A549 (cell line): ENCODE measurements around the gene CHD9. TPM values are rescaled to one million over a fixed set of nuclear protein-coding genes. Genes with fewer than 3 reads are reported as not detected.
"Not testable (repeated sequence)": the region's sequence is repeated elsewhere in the genome, so short reads cannot be mapped to it uniquely, and the experiment has no call there.

ENCODE experiments used
- ATAC-seq, 2 experiments: fragments of 200-7000 bp in 1 of 2; fragments of >200 bp in 1 of 2; cut with Nextera tagmentation in 1 of 2; cut with Tn5 transposase in 1 of 2; 3 replicates each; pipeline versions ENCODE4 v1.8.0 to v1.9.1; 2018 to 2020; ENCODE audit warnings: mild to moderate bottlenecking in 1 of 2, moderate library complexity in 1 of 2
- CTCF ChIA-PET: fragments of 300-600 bp; sonication (Branson Sonifier 250); formaldehyde crosslinking; extraction: SDS; loops from one replicate; lab custom pipeline; 2021; ENCODE audit warnings: antibody characterized with exemption, inconsistent platforms; lab: Yijun Ruan, JAX
- POLR2A ChIA-PET: fragments of 350-600 bp; formaldehyde crosslinking; extraction: SDS; loops from one replicate; lab custom pipeline; 2021; ENCODE audit warnings: antibody characterized with exemption, inconsistent platforms; lab: Yijun Ruan, JAX
- DNase-seq, 2 experiments: peaks; one replicate each; pipeline versions ENCODE4 v3.0.0 to v3.0.0-alpha.2; 2011 to 2016; ENCODE audit warnings: low read depth in 1 of 2, low spot score in 1 of 2
- FAIRE-seq: peaks from 2 replicates; lab custom pipeline; 2011; peaks lifted over from hg19 to GRCh38; lab: Jason Lieb, UNC
- H3K27ac ChIP-seq, 2 experiments: fragments of >200 bp; sonication (Bioruptor Twin); formaldehyde crosslinking; 3 replicates each; pipeline ENCODE4 v1.5.1; 2016 to 2017
- H3K4me1 ChIP-seq: fragments of >200 bp; sonication (Bioruptor Twin); formaldehyde crosslinking; 3 replicates; pipeline ENCODE4 v1.6.1; 2016
- H3K4me2 ChIP-seq: fragments of >200 bp; sonication (Bioruptor Twin); formaldehyde crosslinking; 3 replicates; pipeline ENCODE4 v1.6.1; 2016
- H3K4me3 ChIP-seq: fragments of >200 bp; sonication (Bioruptor Twin); formaldehyde crosslinking; 3 replicates; pipeline ENCODE4 v1.5.1; 2016
- H3K9me3 ChIP-seq: fragments of >200 bp; sonication (Bioruptor Twin); formaldehyde crosslinking; 3 replicates; pipeline ENCODE4 v1.6.1; 2016
- BHLHE40 ChIP-seq: IDR thresholded peaks from 2 replicates; pipeline ENCODE4 v1.6.1; 2012; ENCODE audit warnings: low read depth, low read length, inconsistent platforms
- CHD4 ChIP-seq: fragments of 200-600 bp; sonication (generic); IDR thresholded peaks from 2 replicates; pipeline ENCODE4 v1.6.1; 2016; ENCODE audit warnings: antibody characterized with exemption, mild to moderate bottlenecking, borderline replicate concordance
- EHF ChIP-seq: fragments of 250-450 bp; sonication (Bioruptor Pico); IDR thresholded peaks from 2 replicates; pipeline ENCODE4 v1.5.0; 2020; ENCODE audit warnings: mild to moderate bottlenecking
- GATA3 ChIP-seq: IDR thresholded peaks from 2 replicates; pipeline ENCODE4 v1.6.1; 2012; ENCODE audit warnings: borderline replicate concordance
- JUN ChIP-seq, 2 experiments: fragments of >200 bp; sonication (Bioruptor Twin); formaldehyde crosslinking; IDR thresholded peaks; 2 replicates in 1 of 2; 3 replicates in 1 of 2; pipeline ENCODE4 v1.6.1; 2016 to 2017
- JUNB ChIP-seq: fragments of >200 bp; sonication (Bioruptor Twin); formaldehyde crosslinking; IDR thresholded peaks from 2 replicates; pipeline ENCODE4 v1.6.1; 2016
- KDM5A ChIP-seq: fragments of 200-600 bp; sonication (generic); IDR thresholded peaks from 2 replicates; pipeline ENCODE4 v1.6.1; 2016; ENCODE audit warnings: antibody characterized with exemption, mild to moderate bottlenecking
- MAX ChIP-seq: IDR thresholded peaks from 2 replicates; pipeline ENCODE4 v1.6.1; 2012
- MAZ ChIP-seq: fragments of 150-350 bp; IDR thresholded peaks from 2 replicates; pipeline ENCODE4 v1.6.1; 2014; ENCODE audit warnings: antibody characterized with exemption, low read depth, low read length, borderline replicate concordance
- NPAS2 ChIP-seq: fragments of 250-450 bp; sonication (Bioruptor Pico); IDR thresholded peaks from 2 replicates; pipeline ENCODE4 v1.8.0; 2022; ENCODE audit warnings: mild to moderate bottlenecking, moderate library complexity, borderline replicate concordance
- POLR2A ChIP-seq: IDR thresholded peaks from 2 replicates; pipeline ENCODE4 v1.6.1; 2012; ENCODE audit warnings: mild to moderate bottlenecking, low read length
- POLR2AphosphoS2 ChIP-seq: conservative IDR thresholded peaks from 2 replicates; pipeline ENCODE4 v1.6.1; 2012; ENCODE audit warnings: low read length, improper control_type of control experiment, inconsistent platforms
- RAD21 ChIP-seq, 2 experiments: fragments of >200 bp in 1 of 2; sonication (Bioruptor Twin) in 1 of 2; formaldehyde crosslinking in 1 of 2; IDR thresholded peaks in 1 of 2; conservative IDR thresholded peaks in 1 of 2; 2 replicates in 1 of 2; 3 replicates in 1 of 2; pipeline ENCODE4 v1.6.1; 2012 to 2018; ENCODE audit warnings: inconsistent platforms in 1 of 2
- RARB ChIP-seq: fragments of 250-450 bp; sonication (Bioruptor Pico); IDR thresholded peaks from 2 replicates; pipeline ENCODE4 v1.8.0; 2021; ENCODE audit warnings: mild to moderate bottlenecking, moderate library complexity
- RFX5 ChIP-seq: fragments of 450-650 bp; IDR thresholded peaks from 2 replicates; pipeline ENCODE4 v1.7.1; 2014; ENCODE audit warnings: antibody characterized with exemption, mild to moderate bottlenecking, moderate library complexity
- RNF2 ChIP-seq: fragments of 200-600 bp; sonication (generic); IDR thresholded peaks from 2 replicates; pipeline ENCODE4 v1.6.1; 2016; ENCODE audit warnings: low read depth, mild to moderate bottlenecking, antibody characterized with exemption, moderate library complexity, borderline replicate concordance
- TP53 ChIP-seq: fragments of 250-450 bp; sonication (Bioruptor Pico); IDR thresholded peaks from 2 replicates; pipeline ENCODE4 v1.5.0; 2021; ENCODE audit warnings: mild to moderate bottlenecking, moderate library complexity
- USF2 ChIP-seq: fragments of 450-650 bp; IDR thresholded peaks from 2 replicates; pipeline ENCODE4 v1.6.1; 2014; ENCODE audit warnings: antibody characterized with exemption
- WGBS: methylation state at CpG from one replicate; pipeline ENCODE4 v1.1.6; 2017; ENCODE audit errors: missing lambda C conversion rate; 5-methylcytosine and 5-hydroxymethylcytosine counted together
- polyA plus RNA-seq, 4 experiments: library from polyadenylated mRNA; depleted of rRNA in 3 of 4; stranded (reverse); fragments of >200 nt; fragmentation: RNase III in 1 of 4; extraction: RNeasy Plus Mini Kit Qiagen cat#74134 plus additional on column Dnase treatment in 1 of 4; gene quantifications; 2 replicates in 3 of 4; 3 replicates in 1 of 4; pipeline ENCODE4 v1.2.3, GENCODE V29; 2011 to 2017
- TF ChIP-seq, protein P1 (sequence below): fragments of 250-450 bp; sonication (Bioruptor Pico); IDR thresholded peaks from 2 replicates; pipeline ENCODE4 v1.5.0; 2020; ENCODE audit warnings: low read depth, mild to moderate bottlenecking, moderate library complexity
- TF ChIP-seq, protein P2 (sequence below): fragments of >200 bp; sonication (Bioruptor Twin); formaldehyde crosslinking; IDR thresholded peaks from 3 replicates; pipeline ENCODE4 v1.5.1; 2016

The CHD9 gene
- polyA plus RNA-seq, 2 of the 4 experiments (the other 2 are of a cell fraction), result 17.8 to 51.6 TPM

DNA sequence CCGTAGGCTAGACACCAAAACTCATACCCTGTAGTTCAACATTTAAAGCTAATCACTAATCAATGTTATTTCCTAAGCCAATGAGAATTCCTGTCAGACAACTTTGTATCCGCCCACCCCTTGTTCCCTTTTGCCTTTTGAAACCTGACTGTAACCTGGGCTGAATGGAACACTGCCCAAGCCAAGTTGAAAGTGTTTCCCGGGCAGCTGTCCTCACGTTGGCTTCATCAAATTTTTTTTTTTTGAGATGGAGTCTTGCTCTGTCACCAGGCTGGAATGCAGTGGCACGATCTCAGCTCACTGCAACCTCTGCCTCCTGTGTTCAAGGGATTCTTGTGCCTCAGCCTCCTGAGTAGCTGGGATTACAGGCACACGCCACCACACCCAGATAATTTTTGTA is 18.1 kb upstream of the CHD9 start:
- ATAC-seq, H3K27ac ChIP-seq, H3K4me2 ChIP-seq, POLR2A ChIA-PET, H3K4me3 ChIP-seq, DNase-seq, H3K4me1 ChIP-seq, FAIRE-seq: not testable (repeated sequence)
- H3K9me3 ChIP-seq, result peaks cover 11% of the 10 kb centered on the region; the same call in 2 of the 3 replicates
- WGBS, result 53% methylated on average over 6 of the region's 6 CpGs
- CTCF ChIA-PET, result interaction anchor here (0.5 to 1.9 kb wide), 4 partner anchors 10 to 526 kb away, joined by 3 to 8 read pairs (median 4); no protein-coding TSS in a partner anchor

GRCh38 chr16:53040788-53041187 is 14.0 kb upstream of the CHD9 start:
- Histone ChIP-seq H3K27ac (no peak overlapping the region), H3K4me3 (no peak overlapping the region), H3K9me3 (no peaks in the 10 kb centered on the region), H3K4me2 (no peak overlapping the region), H3K4me1 (peaks cover 24% of the 10 kb centered on the region)
- ChIA-PET POLR2A (no interaction called here), CTCF (no interaction called here)
- no peak for TF ChIP-seq EHF
- no peak for TF ChIP-seq MAZ
- no peak for TF ChIP-seq RNF2
- no peak for TF ChIP-seq BHLHE40
- no peak for TF ChIP-seq CHD4
- no peak for TF ChIP-seq RAD21 (conservative IDR thresholded peaks at IDR 0.05 in 1 of 2, IDR thresholded peaks at IDR 0.05 in 1 of 2)
- no peak for TF ChIP-seq JUNB
- no peak for TF ChIP-seq TP53 (CRISPR knock-in tag)
- TF ChIP-seq KDM5A, result no peak
- TF ChIP-seq MAX, result no peak
- TF ChIP-seq GATA3, result no peak
- TF ChIP-seq RARB (CRISPR knock-in tag), result no peak
- TF ChIP-seq, protein P1, sequence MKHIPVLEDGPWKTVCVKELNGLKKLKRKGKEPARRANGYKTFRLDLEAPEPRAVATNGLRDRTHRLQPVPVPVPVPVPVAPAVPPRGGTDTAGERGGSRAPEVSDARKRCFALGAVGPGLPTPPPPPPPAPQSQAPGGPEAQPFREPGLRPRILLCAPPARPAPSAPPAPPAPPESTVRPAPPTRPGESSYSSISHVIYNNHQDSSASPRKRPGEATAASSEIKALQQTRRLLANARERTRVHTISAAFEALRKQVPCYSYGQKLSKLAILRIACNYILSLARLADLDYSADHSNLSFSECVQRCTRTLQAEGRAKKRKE (CRISPR knock-in tag), result no peak
- TF ChIP-seq POLR2AphosphoS2, result no peak
- no peak for TF ChIP-seq POLR2A
- no peak for TF ChIP-seq USF2
- TF ChIP-seq, protein P2, sequence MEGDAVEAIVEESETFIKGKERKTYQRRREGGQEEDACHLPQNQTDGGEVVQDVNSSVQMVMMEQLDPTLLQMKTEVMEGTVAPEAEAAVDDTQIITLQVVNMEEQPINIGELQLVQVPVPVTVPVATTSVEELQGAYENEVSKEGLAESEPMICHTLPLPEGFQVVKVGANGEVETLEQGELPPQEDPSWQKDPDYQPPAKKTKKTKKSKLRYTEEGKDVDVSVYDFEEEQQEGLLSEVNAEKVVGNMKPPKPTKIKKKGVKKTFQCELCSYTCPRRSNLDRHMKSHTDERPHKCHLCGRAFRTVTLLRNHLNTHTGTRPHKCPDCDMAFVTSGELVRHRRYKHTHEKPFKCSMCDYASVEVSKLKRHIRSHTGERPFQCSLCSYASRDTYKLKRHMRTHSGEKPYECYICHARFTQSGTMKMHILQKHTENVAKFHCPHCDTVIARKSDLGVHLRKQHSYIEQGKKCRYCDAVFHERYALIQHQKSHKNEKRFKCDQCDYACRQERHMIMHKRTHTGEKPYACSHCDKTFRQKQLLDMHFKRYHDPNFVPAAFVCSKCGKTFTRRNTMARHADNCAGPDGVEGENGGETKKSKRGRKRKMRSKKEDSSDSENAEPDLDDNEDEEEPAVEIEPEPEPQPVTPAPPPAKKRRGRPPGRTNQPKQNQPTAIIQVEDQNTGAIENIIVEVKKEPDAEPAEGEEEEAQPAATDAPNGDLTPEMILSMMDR, result no peak
- no peak for TF ChIP-seq RFX5
- no peak for DNase-seq
- no peak for ATAC-seq
- FAIRE-seq, result no peak
- 81% methylated on average over 1 of the region's 1 CpG for WGBS

GRCh38 chr16:53041320-53042051 is 13.3 kb upstream of the CHD9 start:
- DNase-seq (no peak), ATAC-seq (no peak), FAIRE-seq (no peak)
- WGBS, result 77% methylated on average over 4 of the region's 4 CpGs
- no peak overlapping the region for H3K4me3 ChIP-seq
- H3K9me3 ChIP-seq, result no peaks in the 10 kb centered on the region
- TF ChIP-seq NPAS2 (CRISPR knock-in tag), result no peak
- no peak for TF ChIP-seq CHD4
- TF ChIP-seq RARB (CRISPR knock-in tag), result no peak
- no peak for TF ChIP-seq JUN (IDR thresholded peaks at IDR 0.05)
- TF ChIP-seq, protein P2, result no peak
- TF ChIP-seq, protein P1 (CRISPR knock-in tag), result no peak
- no peak overlapping the region for H3K4me2 ChIP-seq
- ChIA-PET POLR2A (interaction anchor here (0.7 kb wide), 1 partner anchor 11 kb away, joined by 3 read pairs; the partner anchor contains the start of gene CHD9NB), CTCF (interaction anchor here (1.0 kb wide), 1 partner anchor 20 kb away, joined by 3 read pairs; no protein-coding TSS in a partner anchor)
- peak overlapping the region; percentile 30 to 54; a peak in 3 of 6 replicates for H3K27ac ChIP-seq
- H3K4me1 ChIP-seq, result peaks cover 24% of the 10 kb centered on the region
